ENCODE data around the gene CCDC50. TPM values are rescaled to one million over a fixed set of nuclear protein-coding genes. Genes with fewer than 3 reads are reported as not detected.

CCDC50 gene
- total RNA-seq, 4 donors from 2014 or later, result 133 to 248 (median 194) TPM

- no peak overlapping the region for H3K27ac ChIP-seq
- H3K9me3 ChIP-seq, result no peaks in the 10 kb centered on the region
- no peaks in the 10 kb centered on the region for H3K27me3 ChIP-seq
- H3K4me1 ChIP-seq, result peaks cover 23 to 98% (median 33%) of the 10 kb centered on the region in 3 donors
- no peak overlapping the region for H3K4me3 ChIP-seq
- 75 to 82% methylated on average over 1 of the region's 1 CpG for WGBS, 2 donors (ENCODE audit: low coverage in 1 of 2)
- TF ChIP-seq POLR2AphosphoS5 (IDR thresholded peaks at IDR 0.05), result no peak
- TF ChIP-seq EP300 (IDR thresholded peaks at IDR 0.05), result no peak
- TF ChIP-seq POLR2A (IDR thresholded peaks at IDR 0.05), result no peak
- no peak for TF ChIP-seq CTCF (IDR thresholded peaks at IDR 0.05)
- no peaks in the 10 kb centered on the region for H3K36me3 ChIP-seq
- no peak for ATAC-seq
Measured at GRCh38 chr3:191348098-191348497, 18.9 kb downstream of the CCDC50 start.

DNA sequence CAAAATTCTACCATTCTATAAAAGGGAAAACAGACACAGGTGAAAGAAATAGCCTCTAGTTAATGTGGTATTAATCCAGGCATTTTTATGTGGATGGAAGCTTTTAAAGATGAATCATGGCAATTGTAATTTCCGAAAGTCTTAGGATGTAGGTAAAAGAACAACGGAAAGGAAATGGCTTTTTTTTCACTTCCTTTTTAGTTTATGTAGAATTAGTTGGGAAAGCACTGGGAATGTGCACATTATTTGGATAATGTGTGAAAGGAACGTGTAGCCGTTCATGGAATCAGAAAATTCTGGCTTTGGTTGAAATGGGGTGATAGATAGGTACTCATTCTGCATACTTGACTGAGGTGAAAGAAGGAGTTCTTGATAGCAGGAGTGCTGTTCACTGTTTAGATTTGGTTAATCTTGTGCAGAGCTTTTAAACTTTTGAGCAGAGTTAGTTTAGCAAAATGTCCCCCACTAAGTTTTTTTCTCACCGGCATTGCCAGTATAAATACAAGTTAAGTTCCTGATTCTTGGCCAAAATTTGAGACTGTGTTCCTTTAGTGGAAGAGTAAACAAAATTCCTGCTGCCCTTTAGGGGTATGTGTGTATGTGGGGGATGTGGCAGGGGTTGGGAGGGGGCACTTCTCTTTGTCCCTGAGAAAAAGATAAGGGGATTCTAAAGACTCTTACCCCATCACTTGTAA, 21.3 kb downstream of the CCDC50 start:
- Histone ChIP-seq H3K36me3 (no peaks in the 10 kb centered on the region), H3K27me3 (no peaks in the 10 kb centered on the region), H3K4me3 (peak overlapping the region in 1 of 2 donors; percentile 12), H3K27ac (peak overlapping the region; percentile 66 to 77 (median 70)), H3K9me3 (no peaks in the 10 kb centered on the region), H3K4me1 (peaks cover 25 to 96% (median 34%) of the 10 kb centered on the region in 3 donors)
- no peak for ATAC-seq
- TF ChIP-seq POLR2AphosphoS5 (IDR thresholded peaks at IDR 0.05), result no peak
- WGBS, 2 donors (ENCODE audit: low coverage in 1 of 2), result 18 to 34% methylated on average over 5 of the region's 5 CpGs

GRCh38 chr3:191352014-191352413, 22.8 kb downstream of the CCDC50 start:
- H3K27ac ChIP-seq, result peak overlapping the region in 3 of 4 donors; percentile 66 to 77 (median 69)
- WGBS, 2 donors (ENCODE audit: low coverage in 1 of 2), result 80 to 89% methylated on average over 1 of the region's 1 CpG

DNA sequence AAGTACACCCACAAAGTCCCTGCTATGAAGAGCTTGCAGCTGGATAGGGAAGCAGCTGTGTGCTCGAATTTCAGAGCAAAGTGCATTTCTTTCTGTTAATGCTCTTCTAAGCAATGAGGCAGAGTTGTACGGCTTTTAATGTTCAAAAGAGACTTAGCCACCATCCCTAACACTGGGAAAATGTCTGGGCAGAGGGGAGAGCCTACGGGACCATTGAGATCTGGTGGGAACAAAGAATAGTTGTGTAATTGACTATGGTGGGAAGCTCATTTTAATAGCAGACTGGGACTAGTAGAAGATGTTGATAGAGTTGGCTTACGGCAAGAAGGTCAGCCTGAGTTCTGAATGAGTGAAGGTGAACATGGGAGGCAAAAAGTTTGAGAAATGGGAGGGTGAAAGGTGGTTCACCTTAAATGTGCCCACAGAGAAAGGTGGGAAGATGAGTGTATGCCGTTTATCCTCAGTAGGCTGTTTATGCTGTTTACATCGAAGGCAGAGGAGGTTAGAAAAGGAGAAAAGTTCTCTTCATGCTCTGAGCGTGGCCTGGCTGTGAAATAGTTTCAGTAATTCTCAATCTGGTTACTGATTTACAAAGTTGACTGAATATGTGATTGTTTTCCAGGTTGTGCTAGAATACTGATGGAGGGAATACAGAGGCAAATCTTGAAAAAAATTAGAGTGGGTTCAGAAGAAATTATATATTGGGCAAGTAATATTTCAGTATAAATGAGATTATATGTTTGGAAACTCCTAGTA, 24.0 kb downstream of the CCDC50 start:
- Histone ChIP-seq H3K36me3 (peaks cover 0 to 5% of the 10 kb centered on the region in 2 donors), H3K4me3 (no peak overlapping the region), H3K9me3 (no peaks in the 10 kb centered on the region), H3K27ac (peak overlapping the region; percentile 18 to 52 (median 46)), H3K27me3 (no peaks in the 10 kb centered on the region), H3K4me1 (peaks cover 35 to 99% (median 37%) of the 10 kb centered on the region in 3 donors)
- ATAC-seq, result no peak
- TF ChIP-seq CTCF (IDR thresholded peaks at IDR 0.05) (no peak), POLR2A (IDR thresholded peaks at IDR 0.05) (no peak), EP300 (IDR thresholded peaks at IDR 0.05) (no peak)
- 54 to 82% methylated on average over 6 to 7 of the region's 7 CpGs for WGBS, 2 donors (ENCODE audit: low coverage in 1 of 2)

More at GRCh38 chr3:191352014-191352413, 22.8 kb downstream of the CCDC50 start:
- Histone ChIP-seq H3K4me3 (no peak overlapping the region), H3K27me3 (no peaks in the 10 kb centered on the region), H3K36me3 (no peaks in the 10 kb centered on the region), H3K9me3 (no peaks in the 10 kb centered on the region), H3K4me1 (peaks cover 37 to 96% (median 38%) of the 10 kb centered on the region in 3 donors)
- TF ChIP-seq EP300 (IDR thresholded peaks at IDR 0.05) (no peak), POLR2A (IDR thresholded peaks at IDR 0.05) (no peak), CTCF (IDR thresholded peaks at IDR 0.05) (no peak), POLR2AphosphoS5 (IDR thresholded peaks at IDR 0.05) (no peak)
- ATAC-seq, result no peak

DNA sequence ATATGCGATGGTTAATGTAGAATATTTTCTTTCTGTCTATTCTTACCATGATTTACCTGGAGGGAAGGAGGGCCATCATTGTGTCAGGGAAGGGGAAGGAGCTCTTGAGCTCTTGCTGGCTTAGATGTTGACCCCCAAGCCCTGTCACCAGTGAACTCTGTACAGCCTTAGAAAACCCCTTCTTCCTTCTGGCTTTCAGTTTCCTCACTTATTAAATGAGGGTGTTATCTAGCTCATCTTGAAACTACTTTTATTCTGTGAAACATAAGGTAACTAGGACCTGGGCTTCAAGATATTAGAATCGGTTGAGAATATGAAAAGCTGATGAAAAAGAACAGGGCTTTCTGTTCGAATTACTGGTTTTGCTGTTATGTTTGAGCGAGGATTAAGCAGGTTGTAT, 26.2 kb downstream of the CCDC50 start:
- Histone ChIP-seq H3K27me3 (no peaks in the 10 kb centered on the region), H3K36me3 (peaks cover 0 to 22% of the 10 kb centered on the region in 2 donors), H3K4me1 (peaks cover 26 to 94% (median 29%) of the 10 kb centered on the region in 3 donors), H3K27ac (peak overlapping the region in 3 of 4 donors; percentile 67 to 73 (median 68)), H3K4me3 (no peak overlapping the region), H3K9me3 (no peaks in the 10 kb centered on the region)
- TF ChIP-seq POLR2A (IDR thresholded peaks at IDR 0.05), result no peak
- no peak for TF ChIP-seq EP300 (IDR thresholded peaks at IDR 0.05)
- TF ChIP-seq CTCF (IDR thresholded peaks at IDR 0.05), result no peak
- no peak for TF ChIP-seq POLR2AphosphoS5 (IDR thresholded peaks at IDR 0.05)
- WGBS, 2 donors (ENCODE audit: low coverage in 1 of 2), result 93 to 94% methylated on average over 4 of the region's 4 CpGs
- no peak for ATAC-seq
